ENCODE data around the gene RHAG.
"Not testable (repeated sequence)": the region's sequence is repeated elsewhere in the genome, so short reads cannot be mapped to it uniquely, and the experiment has no call there.

The RHAG gene

GRCh38 chr6:49636713-49637349 lies at the start of gene RHAG:
TSS of gene RHAG (minus strand) at chr6:49636839. CDS start at chr6:49636812, 27 bp downstream.
- no peak for DNase-seq

GRCh38 chr6:49676671-49677281 lies 40.1 kb upstream of the RHAG start:
- DNase-seq: no peak

DNA sequence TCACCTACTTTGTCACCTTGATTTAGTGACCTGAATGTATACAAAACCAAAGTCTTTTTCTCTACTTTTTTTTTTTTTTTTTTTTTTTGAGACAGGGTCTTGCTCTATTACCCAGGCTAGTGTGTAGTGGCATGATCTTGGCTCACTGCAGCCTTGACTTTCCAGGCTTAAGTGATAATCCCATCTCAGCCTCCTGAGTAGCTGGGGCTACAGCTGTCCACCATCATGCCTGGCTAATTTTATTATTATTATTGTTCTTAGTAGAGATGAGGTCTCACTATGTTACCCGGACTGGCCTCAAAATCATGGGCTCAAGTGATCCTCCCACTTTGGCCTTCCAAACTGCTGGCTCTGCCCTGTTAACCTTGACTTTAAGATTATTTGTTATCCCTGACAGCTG lies 39.2 kb upstream of the RHAG start:
- DNase-seq: no peak

DNA sequence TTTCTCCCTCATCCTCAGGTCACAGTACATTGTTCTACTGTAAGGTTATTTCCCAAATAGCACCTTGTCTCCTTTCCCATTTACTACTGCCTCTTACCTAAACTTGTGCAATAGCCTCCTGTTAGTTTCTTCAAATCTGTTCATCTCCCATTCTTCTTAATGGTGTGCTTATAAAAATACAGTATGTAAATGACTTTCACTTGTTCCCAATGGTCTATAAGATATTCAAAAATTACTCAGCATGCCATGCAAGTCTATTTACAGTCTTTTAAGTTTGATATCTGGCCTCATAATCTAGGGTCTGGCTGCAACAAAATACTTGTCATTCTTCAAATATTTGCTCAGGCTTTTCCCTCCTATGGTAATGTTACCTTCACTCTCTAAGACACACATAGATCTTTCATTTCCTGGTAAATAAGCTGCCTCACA lies 31.5 kb upstream of the RHAG start:
- DNase-seq: no peak

- DNase-seq: no peak
Observed at GRCh38 chr6:49666930-49667757, 30.5 kb upstream of the RHAG start.

DNA sequence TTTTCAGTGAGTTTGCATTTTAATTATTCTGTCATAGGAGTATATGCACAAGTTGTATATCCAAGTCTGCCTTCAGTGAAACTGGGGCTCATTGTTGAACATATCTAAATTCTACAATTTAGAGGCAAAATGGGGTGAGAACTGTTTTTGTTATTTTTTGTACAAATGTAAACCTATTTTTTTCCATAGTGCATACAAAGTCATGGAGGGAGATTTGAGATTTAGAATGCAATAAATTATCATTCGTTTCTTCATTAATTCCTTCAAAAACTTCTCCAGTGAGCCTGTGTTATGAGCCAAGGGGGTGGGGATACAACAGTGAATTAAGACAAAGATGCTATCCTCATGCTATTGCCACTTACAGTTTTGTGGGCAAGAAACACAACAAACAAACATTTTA lies 29.8 kb upstream of the RHAG start:
- DNase-seq: no peak

DNA sequence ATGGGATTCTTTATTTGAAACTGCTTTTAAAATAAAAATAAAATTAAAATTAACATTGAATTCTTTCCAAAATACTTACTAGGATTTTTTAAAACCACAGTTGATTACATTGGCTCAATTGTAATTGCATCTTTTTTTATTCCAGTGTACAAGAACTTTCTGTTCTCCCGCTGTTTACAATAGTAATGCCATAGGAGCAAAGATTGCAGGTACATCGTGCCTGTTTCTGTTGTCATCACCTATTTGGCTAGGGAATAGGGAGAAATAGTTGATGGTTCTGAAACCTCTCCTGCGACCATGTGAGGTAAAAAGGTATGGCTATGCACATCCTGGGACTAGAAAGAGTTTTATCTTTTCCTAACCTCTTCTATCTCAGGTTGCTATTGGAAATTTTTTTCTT lies 28.2 kb upstream of the RHAG start:
- no peak for DNase-seq

DNA sequence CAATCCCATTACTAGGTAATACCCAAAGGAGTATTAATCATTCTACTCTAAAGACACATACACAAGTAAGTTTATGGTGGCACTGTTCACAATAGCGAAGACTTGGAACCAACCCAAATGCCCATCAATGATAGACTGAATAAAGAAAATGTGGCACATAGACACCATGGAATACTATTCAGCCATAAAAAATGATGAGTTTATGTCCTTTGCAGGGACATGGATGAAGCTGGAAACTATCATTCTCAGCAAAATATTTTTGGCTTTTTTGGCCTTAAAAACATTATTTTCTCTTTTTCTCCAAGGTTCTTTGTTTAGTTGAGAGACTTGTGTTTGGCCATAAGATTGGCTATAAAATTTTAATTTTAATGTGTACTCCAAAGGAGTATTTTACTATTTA lies 27.4 kb upstream of the RHAG start:
- DNase-seq: not testable (repeated sequence)

DNA sequence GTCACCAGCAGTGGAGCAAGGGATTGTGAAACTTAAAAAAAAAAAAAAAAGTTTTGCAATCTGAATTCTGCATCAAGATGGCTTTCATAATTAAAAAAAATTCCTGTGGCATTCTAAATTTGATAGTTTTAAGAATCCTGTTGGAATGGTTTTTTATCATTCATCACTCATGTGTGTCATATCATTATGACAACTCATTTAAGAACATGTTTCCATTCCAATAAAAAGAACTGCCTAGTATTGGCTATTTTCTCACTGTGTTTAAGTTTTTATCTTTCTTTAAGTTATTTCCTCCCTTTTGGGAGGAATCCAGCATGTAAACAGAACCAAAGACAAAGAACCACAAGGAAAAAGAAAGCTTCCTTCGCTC lies 26.2 kb upstream of the RHAG start:
- no peak for DNase-seq

- DNase-seq: no peak
Observed at GRCh38 chr6:49662231-49662891, 25.7 kb upstream of the RHAG start.

- DNase-seq: no peak
Observed at GRCh38 chr6:49653942-49654341, 17.3 kb upstream of the RHAG start.

GRCh38 chr6:49653438-49653837 lies 16.8 kb upstream of the RHAG start:
- no peak for DNase-seq

DNA sequence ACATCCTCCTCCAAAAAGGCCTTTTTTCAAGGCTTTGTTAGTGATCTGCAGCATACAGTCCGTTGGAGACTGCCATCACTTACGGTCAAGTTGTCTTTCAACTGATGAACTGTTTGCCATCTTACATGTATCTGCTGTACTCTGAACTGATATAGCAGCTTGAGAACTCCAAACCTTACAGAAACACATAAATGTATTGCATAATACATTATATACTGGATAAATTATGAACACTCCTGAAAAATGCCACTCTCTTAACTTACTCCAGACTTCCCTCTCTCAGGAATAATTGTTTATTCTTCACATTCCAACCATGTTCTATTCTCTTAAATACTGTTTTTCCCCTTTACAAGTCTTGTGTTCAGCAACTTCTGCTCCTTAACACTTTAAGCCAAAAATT lies 14.6 kb upstream of the RHAG start:
- no peak for DNase-seq

GRCh38 chr6:49649988-49650387 lies 13.3 kb upstream of the RHAG start:
- no peak for DNase-seq

DNA sequence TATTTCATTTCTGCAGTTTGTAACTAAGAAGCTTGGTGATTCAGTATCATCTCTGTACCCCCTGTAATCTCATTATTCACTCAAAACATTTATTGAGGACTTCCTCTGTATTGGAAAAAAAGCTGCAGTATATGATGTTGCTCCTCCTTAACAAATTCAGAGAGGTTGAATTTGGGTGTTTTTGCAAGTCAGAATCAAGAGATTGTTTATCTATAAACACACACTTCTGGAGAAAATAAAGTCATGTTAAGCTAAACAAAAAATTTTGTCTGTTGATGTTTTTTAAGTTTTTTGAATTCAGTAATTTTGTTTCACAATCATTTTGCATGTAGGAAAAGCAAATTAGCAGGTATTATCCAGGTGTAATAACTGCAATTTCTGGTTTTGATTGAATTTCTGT lies 11.4 kb upstream of the RHAG start:
- DNase-seq: no peak

GRCh38 chr6:49647476-49647875 lies 10.8 kb upstream of the RHAG start:
- DNase-seq: no peak

DNA sequence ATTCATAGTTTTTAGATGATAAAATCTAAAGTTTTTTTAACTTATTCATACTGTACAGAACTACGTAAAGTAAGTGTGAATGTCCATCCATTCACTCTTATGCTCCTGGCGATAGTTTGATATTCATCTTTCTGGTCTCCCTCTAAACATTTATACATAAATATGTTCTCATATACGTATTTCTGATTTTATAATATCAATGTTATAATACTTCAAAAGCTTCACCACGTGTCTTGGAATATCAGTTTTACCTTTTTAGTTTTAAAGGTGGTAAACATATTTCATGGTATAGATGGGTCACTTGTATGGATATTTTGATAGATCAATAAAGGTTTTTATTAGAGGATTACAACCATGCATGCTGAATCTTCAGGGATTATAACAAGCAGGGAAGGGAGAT lies 10.3 kb upstream of the RHAG start:
- DNase-seq: no peak

- no peak for DNase-seq
Observed at GRCh38 chr6:49646130-49646824, 9.6 kb upstream of the RHAG start.

DNA sequence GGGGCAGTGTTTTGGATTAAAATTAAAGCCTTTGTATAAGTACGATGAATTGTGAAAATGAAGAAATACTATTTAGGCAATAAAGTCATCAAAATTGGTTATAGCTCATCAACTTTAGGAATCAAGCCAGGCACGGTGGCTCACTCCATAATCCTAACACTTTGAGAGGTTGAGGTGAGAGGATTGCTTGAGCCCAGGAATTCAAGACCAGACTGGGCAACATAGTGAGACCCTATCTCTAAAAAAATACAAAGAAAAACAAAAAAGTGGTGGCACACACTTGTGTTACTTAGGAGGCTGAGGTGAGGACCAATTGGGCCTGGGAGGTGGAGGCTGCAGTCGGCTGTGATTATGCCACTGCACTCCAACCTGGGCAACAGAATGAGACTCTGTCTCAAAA lies 8.5 kb upstream of the RHAG start:
- DNase-seq: no peak

- DNase-seq: no peak
Observed at GRCh38 chr6:49639177-49639817, 2.7 kb upstream of the RHAG start.

- DNase-seq: no peak
Observed at GRCh38 chr6:49637350-49637731, 702 bp upstream of the RHAG start.

DNA sequence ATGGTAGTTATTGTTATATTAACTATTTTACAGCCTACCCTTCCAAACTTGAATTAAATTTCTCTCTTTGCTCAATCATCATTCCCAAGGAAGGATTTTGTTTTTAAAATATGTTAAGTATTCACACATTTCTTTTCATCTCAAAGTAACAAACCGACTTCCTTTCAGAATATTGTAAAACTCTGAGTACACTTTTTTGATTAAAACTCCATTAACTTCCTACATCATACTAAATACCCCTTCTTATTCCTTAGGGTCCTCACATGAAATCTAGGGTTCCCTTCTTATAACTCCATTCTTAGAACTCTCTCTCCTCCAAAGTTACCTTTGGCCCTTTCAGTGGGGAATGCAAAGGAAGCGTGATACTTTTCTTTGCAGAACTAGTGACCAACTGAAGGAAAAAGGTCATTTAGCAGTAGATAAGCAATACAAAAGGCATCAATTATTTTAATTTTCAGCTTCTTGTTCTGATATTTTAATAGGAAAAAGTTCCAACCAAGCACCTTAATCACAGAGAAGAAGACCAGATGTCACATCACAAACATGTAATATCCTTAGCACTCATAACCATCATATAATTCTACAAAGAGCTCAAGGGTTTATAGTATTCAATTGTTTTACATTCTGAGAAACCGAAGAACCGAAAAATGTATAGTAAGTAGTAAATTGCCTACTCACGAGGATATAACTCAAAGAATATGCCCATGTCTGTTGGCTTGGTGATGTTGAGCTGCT lies 494 bp downstream of the RHAG start:
- no peak for DNase-seq
